Measurements from ENCODE around the gene MRPS7. TPM values are rescaled to one million over a fixed set of nuclear protein-coding genes. Genes with fewer than 3 reads are reported as not detected.
"Not testable (repeated sequence)": the region's sequence is repeated elsewhere in the genome, so short reads cannot be mapped to it uniquely, and the experiment has no call there.

Gene MRPS7
- total and polyA plus RNA-seq, 7 experiments from 2014 or later = 29.2 to 135 (median 39.3) TPM

- peak overlapping the region in 9 of 10 donors; percentile 57 to 89 (median 73) for H3K4me3 Mint-ChIP-seq
- peak overlapping the region; percentile 81 to 99 (median 90) for H3K27ac Mint-ChIP-seq
- POLR2A ChIA-PET = interaction anchor here (0.6 to 5.0 kb wide), 7 partner anchors 12 to 527 kb away, joined by 3 to 25 read pairs (median 3); partner anchors contain the start of genes GGA3, JPT1, MIF4GD and MRPS7
- CTCF ChIA-PET = interaction anchor here (0.6 to 1.9 kb wide), 4 partner anchors 10 to 289 kb away, joined by 3 to 6 read pairs (median 4); partner anchors contain the start of gene MRPS7
- no peaks in the 10 kb centered on the region for H3K9me3 Mint-ChIP-seq
- H3K27ac ChIP-seq (ENCODE audit: low read depth, low read length) = peak overlapping the region; percentile 64
- peaks cover 37 to 53% (median 49%) of the 10 kb centered on the region in 7 donors for H3K4me1 Mint-ChIP-seq
- H3K4me1 ChIP-seq (ENCODE audit: control insufficient read depth in 2 of 2, insufficient read depth in 2 of 2, low read length in 2 of 2) = peaks cover 9 to 15% of the 10 kb centered on the region in 2 donors
- peak overlapping the region; percentile 40 for H3K4me3 ChIP-seq (ENCODE audit: low read length)
- ATAC-seq (no peak), DNase-seq (no peak)
- H3K36me3 Mint-ChIP-seq = peaks cover 0 to 11% (median 3%) of the 10 kb centered on the region in 5 donors
- H3K27me3 Mint-ChIP-seq = no peaks in the 10 kb centered on the region
- no peaks in the 10 kb centered on the region for H3K27me3 ChIP-seq (ENCODE audit: control insufficient read depth in 2 of 2, insufficient read depth in 2 of 2, low read length in 2 of 2)
- intact Hi-C loops (cut with micrococcal nuclease) = no loop called here
- H3K36me3 ChIP-seq (ENCODE audit: control insufficient read depth in 2 of 3, insufficient read depth in 3 of 3, low read length in 3 of 3) = peaks cover 0 to 24% (median 4%) of the 10 kb centered on the region in 3 experiments
- no peaks in the 10 kb centered on the region for H3K9me3 ChIP-seq (ENCODE audit: control insufficient read depth in 2 of 3, low read length in 3 of 3)
Observed at GRCh38 chr17:75249564-75249963, 12.1 kb upstream of the MRPS7 start.

GRCh38 chr17:75250009-75250471 lies 11.6 kb upstream of the MRPS7 start:
- Histone ChIP-seq H3K4me1 (ENCODE audit: control insufficient read depth in 2 of 2, insufficient read depth in 2 of 2, low read length in 2 of 2) (peaks cover 9 to 15% of the 10 kb centered on the region in 2 donors), H3K27me3 (ENCODE audit: control insufficient read depth in 2 of 2, insufficient read depth in 2 of 2, low read length in 2 of 2) (no peaks in the 10 kb centered on the region), H3K27ac (ENCODE audit: low read depth, low read length) (peak overlapping the region; percentile 64), H3K36me3 (ENCODE audit: control insufficient read depth in 2 of 3, insufficient read depth in 3 of 3, low read length in 3 of 3) (peaks cover 0 to 20% (median 0%) of the 10 kb centered on the region in 3 experiments), H3K9me3 (ENCODE audit: control insufficient read depth in 2 of 3, low read length in 3 of 3) (no peaks in the 10 kb centered on the region), H3K4me3 (ENCODE audit: low read length) (peak overlapping the region; percentile 40)
- H3K9me3 Mint-ChIP-seq = no peaks in the 10 kb centered on the region
- H3K4me3 Mint-ChIP-seq = peak overlapping the region; percentile 57 to 89 (median 72)
- ATAC-seq = peak; percentile 85
- H3K36me3 Mint-ChIP-seq = peaks cover 0 to 9% (median 2%) of the 10 kb centered on the region in 5 donors
- H3K27me3 Mint-ChIP-seq = no peaks in the 10 kb centered on the region
- peak overlapping the region; percentile 81 to 99 (median 90) for H3K27ac Mint-ChIP-seq
- DNase-seq = peak in 6 of 9 donors; percentile 30 to 80 (median 36)
- CTCF ChIA-PET = interaction anchor here (0.9 to 1.9 kb wide), 4 partner anchors 11 to 162 kb away, joined by 3 to 6 read pairs (median 4); partner anchors contain the start of gene MRPS7
- intact Hi-C loops (cut with micrococcal nuclease) = loop anchor here (1.0 kb wide), 2 partner anchors 11 to 67 kb away; partner anchors contain the start of genes GGA3 (in 2 of the 2) and MRPS7 (in 2 of the 2)
- POLR2A ChIA-PET = interaction anchor here (0.6 to 5.0 kb wide), 7 partner anchors 11 to 527 kb away, joined by 3 to 25 read pairs (median 3); partner anchors contain the start of genes GGA3, JPT1, MIF4GD and MRPS7
- peaks cover 35 to 57% (median 52%) of the 10 kb centered on the region in 7 donors for H3K4me1 Mint-ChIP-seq

- CTCF ChIA-PET = no interaction called here
- Mint-ChIP-seq H3K9me3 (no peaks in the 10 kb centered on the region), H3K4me1 (peaks cover 45 to 78% (median 72%) of the 10 kb centered on the region in 7 donors), H3K4me3 (peak overlapping the region in 3 of 10 donors; percentile 6 to 64 (median 8)), H3K27ac (peak overlapping the region; percentile 23 to 99 (median 70)), H3K36me3 (peaks cover 0 to 2% (median 0%) of the 10 kb centered on the region in 5 donors), H3K27me3 (no peaks in the 10 kb centered on the region)
- Histone ChIP-seq H3K9me3 (ENCODE audit: control insufficient read depth in 2 of 3, low read length in 3 of 3) (no peaks in the 10 kb centered on the region), H3K27me3 (ENCODE audit: control insufficient read depth in 2 of 2, insufficient read depth in 2 of 2, low read length in 2 of 2) (no peaks in the 10 kb centered on the region), H3K36me3 (ENCODE audit: control insufficient read depth in 2 of 3, insufficient read depth in 3 of 3, low read length in 3 of 3) (no peaks in the 10 kb centered on the region), H3K27ac (ENCODE audit: low read depth, low read length) (no peak overlapping the region), H3K4me3 (ENCODE audit: low read length) (no peak overlapping the region), H3K4me1 (ENCODE audit: control insufficient read depth in 2 of 2, insufficient read depth in 2 of 2, low read length in 2 of 2) (peaks cover 9 to 15% of the 10 kb centered on the region in 2 donors)
- POLR2A ChIA-PET = interaction anchor here (0.6 to 3.7 kb wide), 2 partner anchors 18 to 83 kb away, joined by 3 to 22 read pairs; partner anchors contain the start of gene MIF4GD
- intact Hi-C loops (cut with micrococcal nuclease) = no loop called here
- no peak for DNase-seq
- ATAC-seq = no peak
Observed at GRCh38 chr17:75252039-75252816, 9.5 kb upstream of the MRPS7 start.

GRCh38 chr17:75255954-75256698 lies 5.6 kb upstream of the MRPS7 start:
- H3K4me3 Mint-ChIP-seq = peak overlapping the region in 1 of 10 donors; percentile 56
- H3K4me3 ChIP-seq (ENCODE audit: low read length); DNase-seq; ATAC-seq; POLR2A ChIA-PET; CTCF ChIA-PET; H3K9me3 Mint-ChIP-seq; H3K27me3 ChIP-seq (ENCODE audit: control insufficient read depth in 2 of 2, insufficient read depth in 2 of 2, low read length in 2 of 2); H3K27ac ChIP-seq (ENCODE audit: low read depth, low read length); H3K27me3 Mint-ChIP-seq; H3K36me3 ChIP-seq (ENCODE audit: control insufficient read depth in 2 of 3, insufficient read depth in 3 of 3, low read length in 3 of 3); intact Hi-C loops (cut with micrococcal nuclease); H3K9me3 ChIP-seq (ENCODE audit: control insufficient read depth in 2 of 3, low read length in 3 of 3); H3K36me3 Mint-ChIP-seq: not testable (repeated sequence)
- H3K4me1 ChIP-seq (ENCODE audit: control insufficient read depth in 2 of 2, insufficient read depth in 2 of 2, low read length in 2 of 2) = peaks cover 14 to 17% of the 10 kb centered on the region in 2 donors
- H3K27ac Mint-ChIP-seq = peak overlapping the region in 7 of 9 donors; percentile 22 to 79 (median 36)
- peaks cover 57 to 99% (median 91%) of the 10 kb centered on the region in 7 donors for H3K4me1 Mint-ChIP-seq

GRCh38 chr17:75257228-75257627 lies 4.5 kb upstream of the MRPS7 start:
- H3K27ac ChIP-seq (ENCODE audit: low read depth, low read length); POLR2A ChIA-PET; H3K36me3 Mint-ChIP-seq; H3K27me3 ChIP-seq (ENCODE audit: control insufficient read depth in 2 of 2, insufficient read depth in 2 of 2, low read length in 2 of 2); H3K4me3 ChIP-seq (ENCODE audit: low read length); H3K27me3 Mint-ChIP-seq; CTCF ChIA-PET; ATAC-seq; DNase-seq; H3K9me3 Mint-ChIP-seq; H3K9me3 ChIP-seq (ENCODE audit: control insufficient read depth in 2 of 3, low read length in 3 of 3); intact Hi-C loops (cut with micrococcal nuclease): not testable (repeated sequence)
- H3K4me3 Mint-ChIP-seq = peak overlapping the region in 2 of 10 donors; percentile 30 to 43
- Histone ChIP-seq H3K36me3 (ENCODE audit: control insufficient read depth in 2 of 3, insufficient read depth in 3 of 3, low read length in 3 of 3) (peaks cover 0 to 12% (median 0%) of the 10 kb centered on the region in 3 experiments), H3K4me1 (ENCODE audit: control insufficient read depth in 2 of 2, insufficient read depth in 2 of 2, low read length in 2 of 2) (peaks cover 15 to 17% of the 10 kb centered on the region in 2 donors)
- H3K4me1 Mint-ChIP-seq = peaks cover 57 to 98% (median 90%) of the 10 kb centered on the region in 7 donors
- peak overlapping the region in 4 of 9 donors; percentile 24 to 88 (median 65) for H3K27ac Mint-ChIP-seq
